Mucosa of stomach (tissue), 1 donor: ENCODE data around the gene TUBA1B.
A peak's percentile ranks its signal among the peaks of the same experiment; 100 is the strongest.
"Not testable (repeated sequence)": the region's sequence is repeated elsewhere in the genome, so short reads cannot be mapped to it uniquely, and the experiment has no call there.

Experiments used
- H3K27me3 ChIP-seq: one replicate; pipeline ENCODE4 v1.7.0; 2013; ENCODE audit warnings: mild to moderate bottlenecking, low read length; ENCODE audit not compliant: control insufficient read depth, insufficient read depth
- H3K36me3 ChIP-seq: one replicate; pipeline ENCODE4 v1.7.0; 2013; ENCODE audit warnings: low read length; ENCODE audit not compliant: control insufficient read depth, insufficient read depth
- H3K4me1 ChIP-seq: one replicate; pipeline ENCODE4 v1.7.0; 2013; ENCODE audit warnings: mild to moderate bottlenecking, low read length; ENCODE audit not compliant: control insufficient read depth, insufficient read depth
- H3K4me3 ChIP-seq: one replicate; pipeline ENCODE4 v1.7.0; 2013; ENCODE audit warnings: low read length
- H3K9ac ChIP-seq: one replicate; pipeline ENCODE4 v1.7.0; 2013; ENCODE audit warnings: mild to moderate bottlenecking, low read length, moderate library complexity
- H3K9me3 ChIP-seq: one replicate; pipeline ENCODE4 v1.7.0; 2013; ENCODE audit warnings: mild to moderate bottlenecking, low read length, moderate library complexity; ENCODE audit not compliant: control insufficient read depth
- donor health status: Pancreatic carcinoma.

TUBA1B gene

GRCh38 chr12:49131051-49131893 is at the start of gene TUBA1B:
Gene TUBA1B (minus strand): TSS chr12:49131395. CDS start chr12:49131300, 95 bp downstream.
- Histone ChIP-seq H3K36me3 (peaks cover 9% of the 10 kb centered on the region), H3K27me3 (no peaks in the 10 kb centered on the region)

DNA sequence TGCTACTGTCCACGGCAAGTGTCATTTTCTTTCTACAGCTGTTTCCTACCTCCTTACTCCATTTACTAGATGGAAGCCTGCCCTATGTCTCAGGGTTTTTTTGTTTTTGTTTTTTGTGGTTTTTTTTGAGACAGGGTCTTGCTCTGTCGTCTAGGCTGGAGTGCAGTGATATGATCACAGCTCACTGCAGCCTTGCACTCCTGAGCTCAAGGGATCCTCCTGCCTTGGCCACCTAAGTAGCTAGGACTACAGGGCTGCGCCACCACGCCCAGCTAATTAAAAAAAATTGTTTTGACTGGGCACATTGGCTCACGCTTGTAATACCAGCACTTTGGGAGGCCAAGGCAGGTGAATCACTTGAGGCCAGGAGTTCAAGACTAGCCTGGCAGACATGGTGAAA is 43.0 kb upstream of the TUBA1B start:
- H3K36me3 ChIP-seq = no peaks in the 10 kb centered on the region
- no peak overlapping the region for H3K4me3 ChIP-seq
- H3K9me3 ChIP-seq = no peaks in the 10 kb centered on the region
- no peaks in the 10 kb centered on the region for H3K27me3 ChIP-seq
- no peaks in the 10 kb centered on the region for H3K4me1 ChIP-seq
- H3K9ac ChIP-seq = no peak overlapping the region

More at GRCh38 chr12:49131051-49131893, at the start of gene TUBA1B:
- Histone ChIP-seq H3K4me3 (peak within 1 kb of the TSS; percentile 80), H3K4me1 (peaks cover 16% of the 10 kb centered on the region), H3K9me3 (no peaks in the 10 kb centered on the region), H3K9ac (peak within 1 kb of the TSS; percentile 96)

DNA sequence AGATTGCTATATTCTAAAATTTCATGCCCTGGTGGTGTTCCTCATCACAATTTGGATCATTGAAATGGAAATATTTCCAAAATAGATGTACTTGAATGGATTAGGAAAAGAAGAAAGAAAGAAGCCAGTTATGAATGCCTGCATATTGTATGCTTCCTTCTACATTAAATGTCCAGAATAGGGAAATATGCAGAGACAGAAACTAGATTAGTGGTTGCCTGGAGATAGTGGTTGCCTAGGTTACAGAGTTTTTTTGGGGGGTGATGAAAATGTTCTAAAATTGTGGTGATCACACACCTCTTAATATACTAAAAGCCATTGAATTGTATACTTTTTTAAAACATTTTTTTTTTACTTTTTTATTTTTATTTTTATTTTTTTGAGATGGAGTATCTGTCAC is 39.7 kb upstream of the TUBA1B start:
- Histone ChIP-seq H3K4me1 (no peaks in the 10 kb centered on the region), H3K9me3 (no peaks in the 10 kb centered on the region), H3K9ac (no peak overlapping the region), H3K4me3 (no peak overlapping the region), H3K36me3 (no peaks in the 10 kb centered on the region), H3K27me3 (no peaks in the 10 kb centered on the region)

DNA sequence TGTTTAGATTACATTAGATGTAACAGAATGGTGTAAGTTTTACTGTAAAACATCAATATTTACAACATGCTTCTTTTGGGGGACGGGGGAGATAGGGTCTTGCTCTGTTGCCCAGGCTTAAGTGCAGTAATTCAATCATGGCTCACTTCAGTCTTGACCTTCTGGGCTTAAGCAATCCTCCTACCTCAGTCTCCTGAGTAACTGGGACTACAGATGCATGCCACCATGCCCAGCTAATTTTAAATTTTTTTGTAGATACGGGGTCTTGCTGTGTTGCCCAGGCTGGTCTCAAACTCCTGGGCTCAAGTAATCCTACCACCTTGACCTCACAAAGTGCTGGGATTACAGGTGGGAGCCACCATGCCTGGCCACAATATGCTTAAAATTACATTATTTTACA is 33.9 kb upstream of the TUBA1B start:
- Histone ChIP-seq H3K36me3 (no peaks in the 10 kb centered on the region), H3K4me1 (no peaks in the 10 kb centered on the region), H3K27me3 (no peaks in the 10 kb centered on the region), H3K4me3 (no peak overlapping the region), H3K9me3 (no peaks in the 10 kb centered on the region), H3K9ac (no peak overlapping the region)

DNA sequence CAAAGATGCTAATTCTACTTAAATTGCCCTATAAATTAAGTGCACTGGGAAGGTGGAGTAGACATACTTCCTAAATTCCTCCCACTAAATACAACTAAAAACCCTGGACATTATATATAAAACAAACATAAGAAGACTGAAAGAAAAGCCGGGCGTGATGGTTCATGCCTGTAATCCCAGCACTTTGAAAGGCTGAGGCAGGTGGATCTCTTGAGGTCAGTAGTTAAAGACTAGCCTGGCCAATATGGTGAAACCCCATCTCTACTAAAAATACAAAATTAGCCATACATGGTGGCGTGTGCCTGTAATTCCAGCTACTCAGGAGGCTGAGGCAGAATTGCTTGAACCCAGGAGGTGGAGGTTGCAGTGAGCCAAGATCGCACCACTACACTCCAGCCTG is 30.7 kb upstream of the TUBA1B start:
- not testable (repeated sequence) for H3K9ac ChIP-seq, H3K9me3 ChIP-seq, H3K4me1 ChIP-seq, H3K4me3 ChIP-seq, H3K27me3 ChIP-seq, H3K36me3 ChIP-seq

- Histone ChIP-seq H3K9me3 (no peaks in the 10 kb centered on the region), H3K36me3 (no peaks in the 10 kb centered on the region), H3K27me3 (no peaks in the 10 kb centered on the region), H3K4me1 (no peaks in the 10 kb centered on the region), H3K9ac (no peak overlapping the region), H3K4me3 (no peak overlapping the region)
Observed at GRCh38 chr12:49161092-49161795, 30.0 kb upstream of the TUBA1B start.

DNA sequence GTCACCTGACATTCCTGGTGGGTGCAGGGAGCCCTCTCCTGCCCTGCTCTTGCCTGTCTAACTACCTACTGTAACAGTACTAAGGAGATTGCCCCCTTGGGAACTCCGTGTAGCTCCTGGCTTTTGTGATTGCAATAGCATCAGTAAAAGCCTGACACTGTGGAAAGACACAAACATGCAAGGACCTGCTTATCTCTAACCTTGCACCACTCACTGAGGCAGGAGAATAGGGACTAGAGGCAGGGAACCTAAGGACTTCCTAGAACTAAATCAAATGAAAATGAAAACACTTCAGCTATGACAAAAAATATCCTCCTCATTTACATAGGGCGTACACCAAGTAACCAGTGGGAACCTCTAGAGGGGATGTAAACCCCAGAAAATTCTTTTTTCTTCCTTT is 29.2 kb upstream of the TUBA1B start:
- Histone ChIP-seq H3K27me3 (no peaks in the 10 kb centered on the region), H3K4me3 (no peak overlapping the region), H3K4me1 (no peaks in the 10 kb centered on the region), H3K9ac (no peak overlapping the region), H3K9me3 (no peaks in the 10 kb centered on the region), H3K36me3 (no peaks in the 10 kb centered on the region)

DNA sequence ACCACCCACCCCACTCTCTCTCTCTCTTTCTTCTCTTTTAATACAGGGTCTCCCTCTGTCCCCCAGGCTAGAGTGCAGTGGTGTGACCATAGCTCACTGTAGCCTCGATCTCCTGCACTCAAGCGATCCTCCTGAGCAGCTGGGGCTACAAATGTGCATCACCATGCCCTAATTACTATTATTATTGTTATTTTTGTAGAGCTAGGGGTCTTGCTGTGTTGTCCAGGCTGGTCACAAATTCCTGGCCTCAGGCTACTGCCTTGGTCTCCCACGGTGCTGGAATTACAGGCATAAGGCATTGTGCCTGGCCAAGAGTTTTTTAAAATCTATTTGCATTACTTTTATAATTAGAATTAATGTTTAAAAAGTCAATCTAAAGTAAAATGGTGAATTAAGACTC is 23.0 kb upstream of the TUBA1B start:
- no peak overlapping the region for H3K9ac ChIP-seq
- H3K4me1 ChIP-seq = no peaks in the 10 kb centered on the region
- H3K36me3 ChIP-seq = no peaks in the 10 kb centered on the region
- H3K4me3 ChIP-seq = no peak overlapping the region
- H3K9me3 ChIP-seq = no peaks in the 10 kb centered on the region
- no peaks in the 10 kb centered on the region for H3K27me3 ChIP-seq

DNA sequence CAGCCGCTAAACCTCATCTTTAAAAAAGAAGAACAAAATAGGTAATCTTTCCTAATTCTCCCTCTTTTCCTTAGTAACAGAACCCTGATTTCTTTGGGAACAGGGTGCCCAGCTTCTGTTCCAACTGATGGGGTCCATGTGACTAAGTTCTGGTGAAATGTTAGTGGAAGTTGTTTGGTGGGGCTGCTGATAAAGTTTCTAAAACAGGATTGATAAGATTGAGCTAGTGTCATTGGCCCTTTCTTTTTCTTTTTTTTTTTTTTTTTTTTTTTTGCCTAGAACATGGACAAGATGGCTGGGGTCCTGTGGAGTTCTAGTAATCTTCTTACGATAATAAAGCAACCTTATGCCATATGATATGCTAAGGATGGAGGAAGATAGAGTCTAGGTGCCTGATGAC is 16.2 kb upstream of the TUBA1B start:
- no peaks in the 10 kb centered on the region for H3K4me1 ChIP-seq
- H3K4me3 ChIP-seq = no peak overlapping the region
- H3K27me3 ChIP-seq = no peaks in the 10 kb centered on the region
- no peak overlapping the region for H3K9ac ChIP-seq
- H3K9me3 ChIP-seq = no peaks in the 10 kb centered on the region
- no peaks in the 10 kb centered on the region for H3K36me3 ChIP-seq

DNA sequence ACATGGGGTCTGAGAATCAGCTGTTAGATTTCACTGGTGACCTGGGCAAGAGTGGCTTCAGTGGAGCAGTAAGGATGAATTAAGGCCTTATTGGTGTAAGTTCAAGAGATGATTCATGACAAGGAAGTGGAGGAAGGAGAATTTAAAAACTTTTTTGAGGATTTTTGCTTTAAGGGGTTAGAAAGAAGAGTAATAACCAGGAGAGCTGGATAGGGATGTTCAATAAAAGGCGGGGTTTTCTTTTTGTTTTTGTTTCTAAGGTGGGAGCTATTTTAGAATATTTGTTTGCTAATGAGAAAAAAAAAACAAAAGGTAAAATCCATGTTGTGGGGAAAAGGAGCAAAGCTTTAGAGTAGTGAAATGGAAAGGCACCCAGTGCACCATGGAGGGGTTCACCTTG is 15.2 kb upstream of the TUBA1B start:
- Histone ChIP-seq H3K9ac (no peak overlapping the region), H3K4me1 (no peaks in the 10 kb centered on the region), H3K4me3 (no peak overlapping the region), H3K9me3 (no peaks in the 10 kb centered on the region), H3K27me3 (no peaks in the 10 kb centered on the region), H3K36me3 (no peaks in the 10 kb centered on the region)

GRCh38 chr12:49144384-49144783 is 13.2 kb upstream of the TUBA1B start:
- Histone ChIP-seq H3K4me1 (no peaks in the 10 kb centered on the region), H3K9ac (no peak overlapping the region), H3K9me3 (no peaks in the 10 kb centered on the region), H3K4me3 (no peak overlapping the region), H3K36me3 (no peaks in the 10 kb centered on the region), H3K27me3 (no peaks in the 10 kb centered on the region)

DNA sequence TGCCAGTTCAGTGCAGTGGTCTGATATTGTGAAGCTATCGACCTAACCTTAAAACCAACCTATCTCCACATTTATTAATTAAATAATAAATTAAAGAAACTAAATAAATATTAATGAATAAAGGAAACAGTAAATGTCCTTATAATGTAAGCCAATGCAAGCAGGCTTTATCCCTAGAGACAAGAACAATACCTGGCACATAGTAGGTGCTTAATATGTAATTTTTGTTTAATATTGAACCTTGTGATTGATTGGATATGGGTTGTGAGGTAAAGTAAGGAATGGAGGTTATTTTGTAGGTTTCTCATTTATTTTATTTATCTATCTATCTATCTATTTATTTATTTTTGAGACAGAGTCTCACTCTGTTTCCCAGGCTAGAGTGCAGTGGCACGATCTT is 7.8 kb upstream of the TUBA1B start:
- Histone ChIP-seq H3K9ac (no peak overlapping the region), H3K36me3 (no peaks in the 10 kb centered on the region)

More for the DNA sequence above, 7.8 kb upstream of the TUBA1B start:
- Histone ChIP-seq H3K4me3 (no peak overlapping the region), H3K27me3 (no peaks in the 10 kb centered on the region), H3K9me3 (no peaks in the 10 kb centered on the region), H3K4me1 (no peaks in the 10 kb centered on the region)
